Activated CD4-positive, alpha-beta T cell treated with anti-CD3 and anti-CD28 coated beads, Interleukin-2, amount 10 ng/mL, durations not matched to agents 7 days and 5 days (primary cell): ENCODE results near the gene STAT5A. TPM values are rescaled to one million over a fixed set of nuclear protein-coding genes. Genes with fewer than 3 reads are reported as not detected.
"Not testable (repeated sequence)": the region's sequence is repeated elsewhere in the genome, so short reads cannot be mapped to it uniquely, and the experiment has no call there.

Source experiments
- CTCF ChIA-PET: fragments of 350-600 bp; sonication (Branson Sonifier 250); formaldehyde crosslinking; loops from one replicate; lab custom pipeline; 2021; ENCODE audit warnings: antibody characterized with exemption; lab: Charles Lee
- POLR2A ChIA-PET: fragments of 350-600 bp; sonication (Branson Sonifier 250); formaldehyde crosslinking; loops from one replicate; lab custom pipeline; 2021; ENCODE audit warnings: antibody characterized with exemption; lab: Charles Lee
- DNase-seq: peaks from one replicate; pipeline ENCODE4 v3.0.0-alpha.2; 2020
- H3K27ac Mint-ChIP-seq: one replicate; pipeline ENCODE4 v1.8.0; 2021; ENCODE audit warnings: mild to moderate bottlenecking, moderate library complexity, mixed read lengths
- H3K27me3 Mint-ChIP-seq: one replicate; pipeline ENCODE4 v1.8.0; 2021; ENCODE audit warnings: mixed read lengths
- H3K36me3 Mint-ChIP-seq: one replicate; pipeline ENCODE4 v1.8.0; 2021; ENCODE audit warnings: low read depth, mixed read lengths
- H3K4me1 Mint-ChIP-seq: one replicate; pipeline ENCODE4 v1.8.0; 2021; ENCODE audit warnings: mixed read lengths
- H3K4me3 Mint-ChIP-seq: one replicate; pipeline ENCODE4 v1.8.0; 2021; ENCODE audit warnings: mild to moderate bottlenecking, moderate library complexity, mixed read lengths
- H3K9me3 Mint-ChIP-seq: one replicate; pipeline ENCODE4 v1.8.0; 2021; ENCODE audit warnings: mixed read lengths
- total RNA-seq, 2 experiments: library from RNA; stranded (reverse); gene quantifications; one replicate each; pipeline ENCODE4 v1.2.3, GENCODE V29; 2021

The STAT5A gene
- total RNA-seq, 2 experiments from 2014 or later = 99.5 to 108 TPM

DNA sequence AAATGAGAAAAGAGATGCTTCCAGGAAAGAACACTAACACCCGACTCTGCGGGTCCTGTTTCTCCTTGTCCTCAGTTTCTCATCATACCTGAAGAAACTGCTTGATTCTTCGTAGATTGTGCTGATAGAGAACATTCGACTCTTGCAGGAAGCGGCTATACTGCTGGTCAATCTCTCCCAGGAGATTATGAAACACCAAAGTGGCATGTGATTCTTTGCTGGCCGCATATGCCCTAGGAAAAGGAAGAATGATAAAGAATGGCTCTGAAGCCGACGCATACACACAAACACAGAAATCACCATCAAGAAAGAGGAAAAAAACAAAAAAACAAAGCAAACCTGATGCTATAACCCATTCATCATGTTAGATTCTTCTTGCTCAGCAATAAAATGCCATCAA is 58.2 kb downstream of the STAT5A start:
- Mint-ChIP-seq H3K4me3 (no peak overlapping the region), H3K4me1 (peaks cover 54% of the 10 kb centered on the region), H3K27ac (no peak overlapping the region), H3K27me3 (no peaks in the 10 kb centered on the region), H3K36me3 (peaks cover 60% of the 10 kb centered on the region), H3K9me3 (no peaks in the 10 kb centered on the region)
- DNase-seq = no peak
- ChIA-PET CTCF (no interaction called here), POLR2A (no interaction called here)

DNA sequence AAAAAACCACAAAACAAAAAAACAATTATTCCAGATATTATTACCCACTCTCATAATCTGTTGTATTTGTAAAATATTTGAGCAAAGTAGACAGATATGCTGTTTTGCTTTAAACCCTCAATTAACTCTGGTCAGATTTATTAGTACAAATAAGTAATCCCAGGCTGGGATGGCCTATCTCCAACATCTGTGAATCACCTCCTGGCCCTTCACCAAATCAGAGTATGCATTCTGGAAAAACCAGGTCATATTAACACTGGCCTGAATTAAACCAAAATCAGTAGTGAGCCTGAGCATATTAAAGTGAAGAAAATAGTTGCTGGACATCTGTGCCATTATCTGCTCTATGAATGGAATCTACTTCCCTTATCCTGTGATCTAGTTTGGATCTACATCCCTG is 58.9 kb downstream of the STAT5A start:
- Mint-ChIP-seq H3K4me3 (no peak overlapping the region), H3K36me3 (peaks cover 55% of the 10 kb centered on the region), H3K4me1 (peaks cover 48% of the 10 kb centered on the region), H3K27me3 (no peaks in the 10 kb centered on the region), H3K9me3 (no peaks in the 10 kb centered on the region), H3K27ac (no peak overlapping the region)
- POLR2A ChIA-PET = no interaction called here
- no peak for DNase-seq
- CTCF ChIA-PET = interaction anchor here (1.4 kb wide), 1 partner anchor 8 kb away, joined by 3 read pairs; no protein-coding TSS in a partner anchor

DNA sequence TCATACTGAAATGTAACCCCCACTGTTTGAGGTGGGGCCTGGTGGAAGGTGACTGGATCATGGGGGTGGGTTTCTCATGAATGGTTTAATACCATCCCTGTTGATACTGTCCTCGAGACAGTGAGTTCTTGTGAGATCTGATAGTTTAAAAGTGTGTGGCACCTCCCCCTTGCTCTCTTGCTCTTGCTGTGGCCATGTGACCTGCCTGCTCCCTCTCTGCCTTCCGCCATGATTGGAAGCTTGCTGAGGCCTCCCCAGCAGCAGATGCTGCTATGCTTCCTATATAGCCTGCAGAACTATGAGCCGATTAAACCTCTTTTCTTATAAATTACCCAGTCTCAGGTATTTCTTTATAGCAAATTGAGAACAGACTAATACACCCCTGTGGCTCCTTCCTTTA is 59.3 kb downstream of the STAT5A start:
- DNase-seq = no peak
- Mint-ChIP-seq H3K4me1 (peaks cover 48% of the 10 kb centered on the region), H3K27ac (no peak overlapping the region), H3K27me3 (no peaks in the 10 kb centered on the region), H3K36me3 (peaks cover 53% of the 10 kb centered on the region), H3K9me3 (no peaks in the 10 kb centered on the region), H3K4me3 (no peak overlapping the region)
- ChIA-PET CTCF (interaction anchor here (1.1 to 1.4 kb wide), 2 partner anchors 9 to 22 kb away, joined by 3 read pairs; no protein-coding TSS in a partner anchor), POLR2A (interaction anchor here (0.6 kb wide), 1 partner anchor 167 kb away, joined by 3 read pairs; no protein-coding TSS in a partner anchor)

DNA sequence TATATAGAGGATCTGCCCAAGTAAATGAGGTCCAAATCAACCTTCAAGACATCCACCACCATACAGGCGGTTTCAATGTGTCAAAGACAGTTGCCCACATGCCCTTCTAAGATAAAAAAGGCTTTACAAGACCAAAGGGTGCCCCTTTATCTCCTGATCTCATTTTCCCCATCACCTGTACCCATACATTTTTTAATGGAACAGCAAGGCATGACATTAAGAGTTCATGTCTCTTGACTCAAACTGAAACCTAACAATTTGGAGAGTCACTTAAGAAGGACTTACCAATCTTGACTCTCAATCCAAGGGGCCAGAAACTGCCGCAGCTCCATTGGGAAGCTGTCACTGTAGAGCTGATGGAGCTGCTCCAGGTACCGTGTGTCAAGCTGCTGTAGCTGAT is 59.8 kb downstream of the STAT5A start:
- Mint-ChIP-seq H3K9me3 (no peaks in the 10 kb centered on the region), H3K4me1 (peaks cover 44% of the 10 kb centered on the region), H3K27me3 (no peaks in the 10 kb centered on the region), H3K4me3 (no peak overlapping the region), H3K27ac (no peak overlapping the region), H3K36me3 (peaks cover 50% of the 10 kb centered on the region)
- CTCF ChIA-PET = interaction anchor here (0.6 to 1.4 kb wide), 3 partner anchors 9 to 27 kb away, joined by 3 read pairs; no protein-coding TSS in a partner anchor
- POLR2A ChIA-PET = interaction anchor here (0.6 kb wide), 1 partner anchor 167 kb away, joined by 3 read pairs; no protein-coding TSS in a partner anchor
- no peak for DNase-seq

DNA sequence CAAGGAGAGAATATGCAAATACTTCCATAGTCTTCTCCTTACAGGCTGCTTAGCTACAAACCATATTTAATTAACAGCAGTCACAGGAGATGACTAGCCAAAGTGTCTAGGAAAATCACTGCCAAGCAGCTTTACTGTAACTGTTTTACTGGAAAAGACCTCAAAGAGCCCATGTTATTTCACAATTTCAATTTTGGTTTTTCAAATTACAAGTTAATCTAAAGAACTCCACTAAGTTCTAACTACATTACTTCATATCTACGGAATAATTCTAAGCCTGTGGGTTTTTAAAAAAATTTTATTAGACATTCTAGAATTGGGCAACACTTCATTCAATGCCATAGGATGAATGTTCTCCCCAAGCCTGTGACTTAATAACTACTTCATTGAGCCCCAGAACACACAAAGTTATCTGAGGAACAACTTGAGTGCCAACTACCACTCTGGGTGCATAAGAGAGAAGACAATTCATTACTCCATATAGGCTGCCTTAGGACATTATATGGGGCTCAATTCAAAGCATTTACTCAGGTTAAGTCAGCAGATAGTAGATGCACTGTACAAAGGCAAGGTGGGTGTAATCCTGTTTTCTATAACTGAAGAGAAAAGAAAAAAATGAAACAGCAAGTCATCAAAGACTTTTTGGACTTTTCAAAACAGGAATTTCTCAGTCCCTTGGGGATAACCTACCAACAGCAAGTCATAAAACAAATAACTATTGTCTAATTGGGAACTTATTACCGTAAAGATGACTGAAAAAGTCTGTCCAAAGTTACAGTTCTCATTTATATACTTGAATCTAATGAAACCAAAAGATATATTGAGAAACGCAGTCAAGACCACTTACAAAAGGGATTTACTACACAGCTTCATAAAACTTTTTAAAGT is 66.9 kb downstream of the STAT5A start:
- H3K27ac Mint-ChIP-seq = no peak overlapping the region
- no peaks in the 10 kb centered on the region for H3K9me3 Mint-ChIP-seq
- ChIA-PET POLR2A (interaction anchor here (1.1 kb wide), 1 partner anchor 13 kb away, joined by 3 read pairs; no protein-coding TSS in a partner anchor), CTCF (no interaction called here)
- peaks cover 39% of the 10 kb centered on the region for H3K4me1 Mint-ChIP-seq
- H3K36me3 Mint-ChIP-seq = peaks cover 10% of the 10 kb centered on the region
- DNase-seq = no peak
- H3K4me3 Mint-ChIP-seq = no peak overlapping the region
- H3K27me3 Mint-ChIP-seq = no peaks in the 10 kb centered on the region

DNA sequence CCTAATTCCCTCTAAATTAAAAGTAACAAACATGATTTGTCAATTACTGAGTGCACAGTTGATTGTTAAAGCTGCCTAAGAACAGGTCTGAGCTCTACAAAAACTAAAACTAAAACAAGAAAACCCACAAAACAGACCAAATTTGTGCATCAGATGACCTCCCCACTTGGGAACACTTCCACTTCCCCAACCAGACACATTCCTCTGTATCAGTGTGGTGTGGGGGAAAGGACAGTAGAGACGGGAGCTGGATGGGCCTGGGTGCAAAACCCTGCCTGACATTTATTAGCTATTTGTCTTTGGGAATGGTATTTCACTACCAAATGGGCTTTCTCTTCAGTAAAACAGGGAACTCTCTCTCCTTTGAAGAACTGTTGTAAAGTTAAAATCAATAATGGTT is 70.1 kb downstream of the STAT5A start:
- Mint-ChIP-seq H3K4me3 (no peak overlapping the region), H3K4me1 (peaks cover 56% of the 10 kb centered on the region), H3K27me3 (no peaks in the 10 kb centered on the region), H3K27ac (peak overlapping the region; percentile 16), H3K36me3 (peaks cover 21% of the 10 kb centered on the region), H3K9me3 (peaks cover 3% of the 10 kb centered on the region)
- ChIA-PET POLR2A (interaction anchor here (0.6 kb wide), 2 partner anchors 8 to 16 kb away, joined by 3 read pairs; no protein-coding TSS in a partner anchor), CTCF (interaction anchor here (0.9 to 1.6 kb wide), 7 partner anchors 14 to 49 kb away, joined by 3 to 10 read pairs (median 5); no protein-coding TSS in a partner anchor)
- no peak for DNase-seq

DNA sequence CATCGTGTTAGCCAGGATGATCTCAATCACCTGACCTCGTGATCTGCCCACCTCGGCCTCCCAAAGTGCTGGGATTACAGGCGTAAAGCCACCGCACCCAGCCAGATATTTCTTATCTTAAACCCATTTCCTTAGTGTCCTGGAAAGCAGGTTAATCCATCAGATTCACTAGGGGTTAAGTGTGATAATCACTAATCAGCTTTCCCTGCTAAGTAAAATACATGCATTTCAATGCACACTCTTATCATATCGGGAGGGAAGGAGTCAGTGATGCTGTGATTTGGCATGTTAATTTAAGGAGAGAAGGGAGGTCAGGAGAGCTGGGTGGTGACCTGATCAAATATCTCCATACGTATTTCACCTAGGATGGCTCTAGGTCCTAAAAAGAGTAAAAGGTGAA is 70.8 kb downstream of the STAT5A start:
- Mint-ChIP-seq H3K4me1 (peaks cover 57% of the 10 kb centered on the region), H3K27me3 (no peaks in the 10 kb centered on the region), H3K4me3 (no peak overlapping the region), H3K36me3 (peaks cover 27% of the 10 kb centered on the region), H3K9me3 (peaks cover 3% of the 10 kb centered on the region), H3K27ac (no peak overlapping the region)
- CTCF ChIA-PET = interaction anchor here (0.9 to 1.6 kb wide), 4 partner anchors 17 to 47 kb away, joined by 3 to 10 read pairs (median 6); no protein-coding TSS in a partner anchor
- POLR2A ChIA-PET = no interaction called here
- DNase-seq = no peak

DNA sequence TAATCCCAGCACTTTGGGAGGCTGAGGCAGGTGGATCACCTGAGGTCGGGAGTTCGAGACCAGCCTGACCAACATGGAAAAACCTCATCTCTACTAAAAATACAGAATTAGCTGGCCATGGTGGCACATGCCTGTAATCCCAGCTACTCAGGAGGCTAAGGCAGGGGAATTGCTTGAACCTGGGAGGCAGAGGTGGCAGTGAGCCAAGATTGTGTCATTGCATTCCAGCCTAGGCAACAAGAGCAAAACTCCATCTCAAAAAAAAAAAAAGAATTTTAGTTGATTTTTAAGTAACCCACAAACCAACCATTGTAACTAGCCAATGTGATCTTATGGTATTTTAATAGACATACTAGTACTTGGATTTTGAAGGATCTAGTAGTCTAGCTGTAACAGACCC is 72.1 kb downstream of the STAT5A start:
- peaks cover 64% of the 10 kb centered on the region for H3K4me1 Mint-ChIP-seq
- DNase-seq, H3K27ac Mint-ChIP-seq, H3K4me3 Mint-ChIP-seq, H3K27me3 Mint-ChIP-seq, H3K9me3 Mint-ChIP-seq, POLR2A ChIA-PET: not testable (repeated sequence)
- CTCF ChIA-PET = interaction anchor here (0.7 to 2.6 kb wide), 3 partner anchors 16 to 41 kb away, joined by 5 to 10 read pairs (median 5); no protein-coding TSS in a partner anchor
- H3K36me3 Mint-ChIP-seq = peaks cover 36% of the 10 kb centered on the region

Other genes starting within 250 kb of the STAT5A start
- under 1 TPM in 1 of 2 experiments, not detected in 1; 0.04 TPM for gene C17orf113, start 237.9 kb upstream of the STAT5A start, total RNA-seq
- gene ZNF385C, start 190.0 kb upstream of the STAT5A start, total RNA-seq = not detected
- 10 to 100 TPM; 52.4 to 54.3 TPM for gene DHX58, start 175.8 kb upstream of the STAT5A start, total RNA-seq
- gene KAT2A, start 167.1 kb upstream of the STAT5A start, total RNA-seq = 10 to 100 TPM; 47.9 to 48.3 TPM
- not detected for gene HSPB9, start 165.7 kb upstream of the STAT5A start, total RNA-seq
- 100 to 1,000 TPM in 1 of 2 experiments, 10 to 100 TPM in 1; 97.1 to 108 TPM for gene RAB5C, start 133.5 kb upstream of the STAT5A start, total RNA-seq
- gene KCNH4, start 107.4 kb upstream of the STAT5A start, total RNA-seq = under 1 TPM; 0.15 to 0.17 TPM
- gene HCRT, start 103.0 kb upstream of the STAT5A start, total RNA-seq = not detected
- gene GHDC, start 94.0 kb upstream of the STAT5A start, total RNA-seq = 10 to 100 TPM; 15.3 to 15.5 TPM
- gene STAT5B, start 12.1 kb upstream of the STAT5A start, total RNA-seq = 100 to 1,000 TPM; 150 to 164 TPM
- 100 to 1,000 TPM; 114 to 121 TPM for gene STAT3, start 99.9 kb downstream of the STAT5A start, total RNA-seq
- 1 to 10 TPM; 1.5 to 1.6 TPM for gene CAVIN1, start 134.8 kb downstream of the STAT5A start, total RNA-seq
- gene ATP6V0A1, start 170.4 kb downstream of the STAT5A start, total RNA-seq = 1 to 10 TPM; 4.9 to 8.9 TPM
- 10 to 100 TPM; 16.4 to 18.8 TPM for gene NAGLU, start 247.7 kb downstream of the STAT5A start, total RNA-seq